GM19099 (cell line): ENCODE measurements around the gene GTPBP2.

Experiments used
- POLR2A ChIP-seq: IDR thresholded peaks from 3 replicates; pipeline ENCODE4 v1.6.1; 2011; ENCODE audit warnings: low read depth; ENCODE audit not compliant: insufficient read length; ENCODE audit errors: extremely low read depth

Gene GTPBP2

DNA sequence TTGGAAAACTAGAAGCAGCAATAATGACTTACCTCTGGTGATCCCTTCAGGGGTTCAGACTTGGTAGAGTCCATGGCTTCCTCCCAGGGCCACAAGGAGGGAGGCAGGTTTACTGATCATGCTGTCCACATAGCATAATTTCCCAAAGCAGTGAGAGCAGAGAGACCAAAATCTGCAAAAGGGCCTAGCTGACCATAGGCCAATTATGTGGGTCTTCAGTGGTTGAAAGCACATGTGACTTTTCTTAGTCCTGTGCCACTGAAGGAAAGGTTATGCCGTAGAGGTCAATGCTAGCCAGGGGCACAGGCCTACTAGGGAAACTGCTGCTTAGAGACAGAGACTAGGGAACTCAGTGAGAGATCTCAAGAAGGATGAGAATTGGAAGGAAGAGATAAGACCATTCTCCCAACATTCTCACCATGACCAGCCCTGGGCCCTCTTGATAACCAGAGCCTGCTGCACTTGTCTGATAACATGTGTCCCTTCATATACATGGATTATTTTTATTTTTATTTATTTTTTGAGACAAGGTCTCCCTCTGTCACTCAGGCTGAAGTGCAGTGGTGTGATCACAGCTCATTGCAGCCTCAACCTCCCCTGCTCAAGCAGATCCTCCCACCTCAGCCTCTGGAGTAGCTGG, 2.0 kb upstream of the GTPBP2 start:
- TF ChIP-seq POLR2A, result no peak

DNA sequence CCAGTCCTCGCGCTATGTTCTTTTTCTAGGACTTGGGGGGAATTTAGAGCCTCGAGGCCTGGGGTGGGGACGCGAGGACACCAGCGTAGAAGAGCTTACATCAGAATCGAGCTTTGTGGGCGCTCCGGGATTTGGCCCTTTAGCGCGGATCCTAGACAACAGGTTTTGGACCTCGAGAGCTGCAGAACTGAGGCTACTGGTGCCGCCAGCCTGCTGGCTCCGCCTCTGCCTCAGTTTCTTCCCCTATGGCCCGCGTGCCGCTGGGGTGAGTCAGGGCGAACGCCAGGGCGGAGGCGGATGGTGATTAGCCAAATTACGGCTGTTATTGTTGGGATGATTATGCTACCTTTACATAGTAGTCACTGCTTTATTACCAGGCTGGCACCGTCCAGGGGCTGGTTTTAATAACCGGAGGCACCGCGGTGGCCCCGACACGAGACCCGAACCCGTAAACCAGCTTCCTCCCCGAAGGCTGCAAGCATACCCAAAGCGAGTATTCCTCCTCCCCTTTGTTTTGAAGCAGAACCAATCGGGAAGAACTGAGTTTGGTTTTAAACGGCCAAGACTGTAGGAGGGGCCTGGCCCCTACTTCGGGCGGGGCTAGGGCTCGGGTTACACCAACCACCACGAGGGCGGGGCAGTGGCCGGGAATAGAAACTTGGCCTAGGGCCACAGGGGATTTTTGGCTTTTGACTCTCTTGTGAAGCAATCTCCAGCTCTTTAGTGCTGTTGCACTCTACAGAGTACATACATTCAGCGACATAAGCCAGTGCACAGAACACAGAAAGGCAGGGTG, 639 bp upstream of the GTPBP2 start:
- TF ChIP-seq POLR2A, result peak; percentile 77

DNA sequence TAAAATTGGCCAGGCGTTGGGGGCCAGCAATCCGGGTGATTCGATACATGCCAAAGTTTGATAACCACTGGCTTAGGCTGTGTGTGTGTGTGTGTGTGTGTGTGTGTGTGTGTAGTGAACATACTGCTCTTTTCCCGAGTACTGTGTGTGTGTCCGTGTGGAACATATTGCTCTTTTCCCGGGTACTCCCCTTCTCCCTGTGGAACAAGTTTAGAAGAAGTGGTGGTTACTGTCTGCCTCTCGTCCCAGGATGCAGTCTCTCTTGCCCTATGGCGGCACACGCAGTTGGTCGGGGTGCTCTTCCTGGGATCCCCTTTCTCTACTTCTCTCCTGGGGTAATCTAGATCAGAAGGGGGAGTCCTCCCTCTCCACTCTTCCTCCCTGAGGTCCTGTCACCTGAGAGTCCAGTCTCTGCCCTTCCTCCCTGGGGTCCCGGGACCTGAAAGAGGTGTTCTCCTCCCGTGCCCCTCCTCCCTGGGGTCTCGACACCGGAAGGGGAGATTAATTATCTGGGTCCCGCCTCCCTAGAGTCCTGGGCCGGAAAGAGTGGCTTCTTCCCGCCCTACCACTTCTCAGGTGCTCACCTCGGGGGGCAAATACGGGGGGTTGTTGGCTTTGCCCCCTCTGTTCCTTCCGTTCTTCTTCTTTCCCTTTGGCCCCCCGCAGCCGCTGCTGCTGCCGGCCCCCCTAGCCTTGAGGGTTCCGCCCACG, 516 bp downstream of the GTPBP2 start:
- TF ChIP-seq POLR2A, result no peak

DNA sequence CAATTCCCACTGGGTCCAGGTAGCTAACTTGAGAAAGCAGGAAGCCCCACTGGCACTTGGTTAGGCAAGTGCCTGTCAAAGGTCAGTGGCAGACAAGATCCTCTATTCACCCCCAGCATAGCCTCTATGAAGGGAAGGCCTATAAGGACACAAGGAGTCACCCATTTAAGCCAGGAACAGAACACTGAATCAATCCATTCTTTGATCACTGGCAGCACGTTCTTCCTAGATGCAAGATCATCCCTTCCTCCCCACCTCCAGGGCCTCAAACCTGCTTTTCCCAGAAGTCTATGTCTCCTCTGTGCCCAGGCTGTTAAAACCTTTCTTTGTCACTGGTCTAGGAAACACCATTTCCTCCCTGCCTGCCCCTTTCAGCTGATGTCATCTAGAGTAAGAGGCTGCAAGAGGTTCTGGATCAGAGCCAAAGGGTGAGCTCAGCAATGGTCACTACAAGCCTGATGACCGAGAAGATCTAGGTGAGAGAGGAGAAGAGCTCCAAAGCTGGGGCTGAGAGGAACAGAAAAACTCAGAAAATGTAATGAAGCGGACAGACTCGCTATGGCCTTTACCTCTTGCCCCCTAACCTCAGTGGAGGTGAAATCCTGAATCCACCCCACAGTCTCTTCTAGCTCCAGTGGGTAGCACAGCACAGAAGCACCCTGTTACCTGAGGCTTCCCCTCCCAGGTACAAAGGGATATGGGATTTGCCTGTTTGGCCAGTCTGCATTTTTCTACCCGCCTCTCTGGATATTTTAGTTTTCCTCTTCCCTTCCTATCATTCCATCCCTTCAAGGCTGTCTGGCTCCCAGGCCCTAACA, 1.8 kb downstream of the GTPBP2 start:
- peak; percentile 16 for TF ChIP-seq POLR2A

DNA sequence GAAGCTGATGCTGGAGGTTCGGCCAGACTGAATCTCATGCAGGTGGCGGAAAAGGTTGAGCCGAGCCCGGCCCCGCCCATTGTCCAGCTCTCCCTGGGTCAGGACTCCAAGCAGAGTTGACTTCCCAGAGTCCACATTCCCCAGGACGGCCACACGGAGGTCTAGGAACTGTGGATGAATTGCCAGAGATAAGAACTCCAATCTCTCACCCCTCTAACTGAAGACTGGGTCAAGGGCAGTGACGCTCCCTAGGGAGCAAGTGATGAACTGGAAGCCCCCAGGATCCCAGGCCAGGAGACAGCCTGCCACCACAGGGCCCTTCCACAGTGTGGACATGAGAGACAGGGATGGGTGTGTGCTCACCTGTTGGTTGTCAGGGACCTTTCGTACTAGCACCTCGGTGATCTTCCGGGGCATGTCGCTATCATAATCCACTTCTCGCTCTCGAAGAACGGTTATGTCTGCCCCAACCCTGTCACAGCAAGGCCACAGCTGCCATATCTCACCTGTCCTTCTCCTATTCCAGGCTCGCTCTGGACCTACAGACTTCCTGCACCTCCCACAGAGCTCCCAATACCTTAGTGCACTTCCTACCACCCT, 3.6 kb downstream of the GTPBP2 start:
- no peak for TF ChIP-seq POLR2A

DNA sequence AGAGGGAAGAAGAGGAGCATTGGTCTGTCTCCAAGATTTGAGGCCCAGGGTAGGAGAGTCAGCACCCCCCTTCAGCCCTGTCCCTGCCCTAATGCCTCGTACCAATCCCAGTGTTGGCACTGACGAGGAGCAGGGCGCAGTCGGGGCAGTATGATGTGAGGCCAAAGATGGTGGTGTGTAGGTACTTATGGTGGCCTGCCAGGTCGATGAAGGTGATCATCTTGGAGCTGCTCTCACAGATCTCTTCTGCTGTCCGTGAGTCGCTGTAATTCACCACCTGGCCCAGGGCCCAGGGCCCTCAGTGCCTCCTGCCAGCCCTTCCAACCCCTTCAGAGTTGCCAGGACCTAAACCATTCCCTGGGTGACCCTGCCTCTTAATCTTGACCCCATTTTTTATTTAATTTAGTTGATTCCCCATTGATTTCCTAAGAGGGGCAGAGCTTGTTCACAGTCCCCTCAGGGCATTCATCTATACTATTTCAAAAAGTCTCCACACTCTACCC, 4.2 kb downstream of the GTPBP2 start:
- TF ChIP-seq POLR2A, result no peak

DNA sequence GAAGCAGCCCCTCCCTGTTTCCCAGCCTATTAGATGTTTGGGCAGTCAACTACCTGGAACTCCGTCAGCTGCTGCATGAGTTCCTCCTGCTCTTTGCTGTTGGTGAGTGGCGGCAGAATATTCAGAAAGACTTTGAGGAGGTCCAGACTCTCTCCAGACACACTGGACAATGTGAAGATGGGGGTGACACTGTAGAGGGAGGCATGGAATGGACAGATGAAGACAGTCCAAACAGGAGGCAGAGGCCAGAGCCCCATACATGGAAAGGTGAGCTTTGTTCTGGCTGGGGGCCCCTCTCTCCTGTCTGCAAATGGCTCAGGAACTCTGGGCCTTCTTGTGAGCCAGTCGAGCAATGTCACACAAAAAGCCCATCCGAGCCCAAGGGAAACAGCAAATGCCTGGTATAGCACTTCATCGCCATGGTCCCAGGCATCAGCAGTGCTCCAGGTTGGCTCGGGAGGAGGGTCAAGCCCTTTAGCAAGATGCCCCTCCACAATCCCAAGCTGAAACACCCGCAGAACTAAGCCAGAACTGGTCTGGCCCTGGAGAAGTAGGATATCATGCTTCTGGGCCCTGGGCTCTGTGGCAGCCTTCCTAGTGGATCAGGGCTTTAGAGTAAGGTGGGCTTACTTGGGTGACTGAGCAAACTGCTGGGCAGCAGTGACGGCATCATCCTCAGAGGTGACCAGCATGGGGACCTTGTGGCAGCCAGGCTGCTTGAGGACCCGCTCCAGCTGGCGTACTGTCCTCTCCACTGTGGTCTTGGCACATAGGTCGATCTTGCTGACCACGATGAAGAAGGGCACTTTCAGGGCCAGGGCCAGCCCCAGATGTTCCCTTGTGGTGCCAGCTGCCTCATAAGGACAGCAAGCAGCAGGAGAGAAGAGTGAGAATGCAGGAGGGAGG, 4.9 kb downstream of the GTPBP2 start:
- TF ChIP-seq POLR2A, result no peak

DNA sequence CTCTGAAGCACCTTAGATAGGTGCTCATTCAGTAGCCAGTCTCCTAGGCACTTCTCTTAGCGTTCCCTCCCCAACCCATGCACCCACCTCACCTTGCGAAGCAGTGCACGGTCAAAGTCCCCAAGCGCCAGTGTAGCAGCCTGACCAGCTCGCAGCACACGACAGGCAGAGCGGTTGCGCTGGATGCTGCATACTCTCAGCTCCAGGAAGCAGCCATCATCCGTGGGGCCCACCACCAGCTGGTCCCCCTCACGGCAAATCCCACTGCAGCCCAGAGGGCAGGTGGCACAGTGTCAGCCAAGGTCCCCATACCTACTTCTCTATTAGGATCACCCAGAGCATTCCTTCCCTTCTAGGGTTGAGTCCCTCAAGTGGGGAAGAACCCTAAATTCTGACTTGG, 6.5 kb downstream of the GTPBP2 start:
- TF ChIP-seq POLR2A, result no peak

DNA sequence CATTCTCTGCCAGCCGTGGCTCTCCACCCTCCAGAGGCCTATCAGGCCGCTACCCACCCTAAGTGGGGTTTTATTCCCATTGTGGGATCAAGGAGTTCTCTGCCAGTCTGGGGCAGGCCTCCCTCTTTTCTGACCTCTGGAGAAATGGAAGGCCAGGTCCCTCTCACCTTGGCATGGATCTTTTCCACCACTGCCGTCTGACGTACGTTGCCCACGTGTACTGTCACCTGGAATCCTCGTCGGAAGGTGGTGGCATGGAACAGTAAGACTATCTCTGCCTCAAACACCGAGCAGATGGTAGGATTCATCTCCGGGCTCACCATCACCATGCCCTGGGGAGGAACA, 7.3 kb downstream of the GTPBP2 start:
- no peak for TF ChIP-seq POLR2A

DNA sequence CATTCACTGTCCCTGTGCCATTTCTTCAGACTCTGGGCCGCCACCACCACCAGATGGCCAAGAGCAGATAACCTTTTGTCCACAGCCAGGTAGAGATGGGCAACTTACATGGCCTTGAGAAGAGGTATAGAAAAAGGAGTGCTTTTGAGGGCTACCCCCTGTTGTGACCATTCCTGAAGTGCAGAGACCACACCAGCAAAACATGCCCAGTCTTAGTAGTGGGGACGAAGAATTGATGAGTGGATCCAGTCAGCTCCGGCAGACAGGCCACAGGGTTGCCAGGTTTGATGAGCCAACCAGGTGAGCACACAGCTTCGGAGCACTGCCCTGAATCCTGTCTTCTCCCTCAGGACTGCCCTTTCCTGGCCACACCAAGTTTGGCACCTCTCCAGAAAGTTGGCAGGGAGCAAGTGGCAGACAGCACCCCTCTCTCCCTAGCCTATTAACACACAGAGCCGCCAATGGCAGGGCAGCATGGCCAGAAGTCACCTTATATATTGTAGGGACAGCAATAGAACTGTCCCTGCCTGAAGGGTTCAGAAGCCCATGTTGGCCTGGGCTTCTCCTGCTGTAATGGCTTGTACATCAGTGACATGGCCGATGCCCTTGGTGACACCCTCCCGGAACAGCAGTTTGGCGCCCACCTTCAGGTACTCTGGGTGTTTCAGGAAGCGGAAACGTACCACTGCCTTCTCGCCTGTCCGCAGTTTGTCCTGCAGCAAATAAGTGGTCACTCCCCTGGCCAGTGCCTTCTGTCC, 7.8 kb downstream of the GTPBP2 start:
- TF ChIP-seq POLR2A, result no peak

DNA sequence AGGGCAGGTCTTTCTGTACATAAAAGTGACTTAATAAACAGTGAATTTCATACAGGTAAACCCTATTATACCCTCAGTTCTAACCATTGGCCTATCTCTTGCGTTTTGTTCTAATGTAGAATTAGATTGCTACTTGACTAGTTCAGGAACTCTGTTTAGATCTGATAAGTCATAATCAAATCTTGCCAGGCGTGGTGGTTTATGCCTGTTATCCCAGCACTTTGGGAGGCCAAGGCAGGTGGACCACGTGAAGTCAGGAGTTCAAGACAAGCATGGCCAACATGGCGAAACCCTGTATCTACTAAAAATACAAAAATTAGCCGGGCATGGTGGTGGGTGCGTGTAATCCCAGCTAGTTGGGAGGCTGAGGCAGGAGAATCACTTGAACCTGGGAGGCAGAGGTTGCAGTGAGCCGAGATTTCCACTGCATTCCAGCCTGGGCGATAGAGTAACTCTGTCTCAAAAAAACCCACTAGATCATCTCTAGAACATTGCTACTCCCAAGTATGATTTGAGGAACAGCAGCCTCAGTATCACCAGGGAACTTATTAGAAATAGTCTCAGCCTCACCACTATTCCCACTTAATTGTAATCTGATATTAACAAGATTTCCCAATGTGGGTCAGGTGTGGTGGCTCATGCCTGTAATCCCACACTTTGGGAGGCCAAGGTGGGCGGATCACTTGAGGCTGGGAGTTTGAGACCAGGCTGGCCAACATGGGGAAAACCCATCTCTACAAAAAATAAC, 12.2 kb downstream of the GTPBP2 start:
- no peak for TF ChIP-seq POLR2A

DNA sequence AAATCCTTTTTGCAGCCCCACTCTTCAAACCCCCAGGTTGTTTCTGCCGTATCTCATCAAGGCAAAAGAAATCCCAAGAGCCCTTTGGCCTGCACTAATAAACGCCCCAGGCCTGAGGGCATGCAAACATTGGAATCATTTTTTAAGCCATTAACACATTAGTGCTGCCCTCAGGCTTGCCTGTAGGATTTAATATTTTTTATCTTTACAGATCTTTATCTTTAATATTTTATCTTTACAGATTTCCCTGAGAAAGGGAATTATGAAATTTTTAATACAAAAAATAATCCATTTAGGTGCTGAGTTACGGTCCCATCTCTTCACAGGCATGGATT, 14.7 kb downstream of the GTPBP2 start:
- no peak for TF ChIP-seq POLR2A

DNA sequence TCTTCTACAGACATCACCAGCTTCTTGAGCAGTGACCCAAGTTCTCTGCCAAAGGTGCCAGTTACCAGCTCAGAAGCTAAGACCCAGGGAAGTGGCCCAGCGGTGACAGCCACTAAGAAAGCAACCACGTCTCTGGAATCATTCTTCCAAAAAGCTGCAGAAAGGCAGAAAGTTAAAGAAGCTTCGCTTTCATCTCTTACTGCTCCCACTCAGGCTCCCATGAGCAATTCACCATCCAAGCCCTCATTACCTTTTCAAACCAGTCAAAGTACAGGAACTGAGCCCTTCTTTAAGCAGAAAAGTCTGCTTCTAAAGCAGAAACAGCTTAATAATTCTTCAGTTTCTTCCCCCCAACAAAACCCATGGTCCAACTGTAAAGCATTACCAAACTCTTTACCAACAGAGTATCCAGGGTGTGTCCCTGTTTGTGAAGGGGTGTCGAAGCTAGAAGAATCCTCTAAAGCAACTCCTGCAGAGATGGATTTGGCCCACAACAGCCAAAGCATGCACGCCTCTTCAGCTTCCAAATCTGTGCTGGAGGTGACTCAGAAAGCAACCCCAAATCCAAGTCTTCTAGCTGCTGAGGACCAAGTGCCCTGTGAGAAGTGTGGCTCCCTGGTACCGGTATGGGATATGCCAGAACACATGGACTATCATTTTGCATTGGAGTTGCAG, 15.2 kb downstream of the GTPBP2 start:
- TF ChIP-seq POLR2A, result no peak
